GM12878 (cell line): ENCODE results near the gene ATP10A. TPM values are rescaled to one million over a fixed set of nuclear protein-coding genes. Genes with fewer than 3 reads are reported as not detected.

Experiments used
- ATAC-seq: fragments of 200-7000 bp; cut with Tn5 transposase; 3 replicates; pipeline ENCODE4 v1.9.1; 2020; ENCODE audit warnings: mild to moderate bottlenecking, moderate library complexity
- BruUV-seq: library from RNA; stranded (reverse); fragments of 400-500 nt; replicated peaks from 2 replicates; lab custom pipeline; 2021; lab: Mats Ljungman, UMichigan
- CTCF ChIA-PET: fragments of 300-600 bp; sonication (Branson Sonifier 250); formaldehyde crosslinking; extraction: SDS; loops from one replicate; lab custom pipeline; 2021; ENCODE audit warnings: inconsistent platforms; lab: Yijun Ruan, JAX
- POLR2A ChIA-PET: fragments of 350-600 bp; formaldehyde crosslinking; extraction: SDS; loops from one replicate; lab custom pipeline; 2021; ENCODE audit warnings: inconsistent platforms; lab: Charles Lee
- RAD21 ChIA-PET: fragments of 300-600 bp; sonication (Branson Sonifier 250); formaldehyde crosslinking; loops from one replicate; lab custom pipeline; 2023; ENCODE audit warnings: antibody characterized with exemption; ENCODE audit not compliant: unreplicated experiment; lab: Charles Lee
- SMC1A ChIA-PET: fragments of 300-600 bp; sonication (Branson Sonifier 250); formaldehyde crosslinking; loops from one replicate; lab custom pipeline; 2023; ENCODE audit not compliant: unreplicated experiment, uncharacterized antibody; lab: Charles Lee
- DNase-seq: peaks from one replicate; pipeline ENCODE4 v3.0.0-alpha.2; 2011; ENCODE audit warnings: low read depth, low spot score
- FAIRE-seq: peaks from 3 replicates; lab custom pipeline; 2011; peaks lifted over from hg19 to GRCh38; lab: Jason Lieb, UNC
- H2AFZ ChIP-seq: 2 replicates; pipeline ENCODE4 v1.6.0; 2011; ENCODE audit warnings: low read depth, low read length, control low read depth; ENCODE audit not compliant: control insufficient read depth
- H3K27ac ChIP-seq: 2 replicates; pipeline ENCODE4 v1.5.1; 2011; ENCODE audit warnings: control low read depth; ENCODE audit not compliant: control insufficient read depth, insufficient read depth
- H3K27me3 ChIP-seq, 2 experiments: replicated peaks in 1 of 2; 2 replicates each; pipeline versions ENCODE4 v1.6.0 to v1.6.1; 2011; ENCODE audit warnings: low read length in 1 of 2; ENCODE audit not compliant: control insufficient read depth in 2 of 2, insufficient read depth in 2 of 2
- H3K36me3 ChIP-seq, 2 experiments: 2 replicates each; pipeline ENCODE4 v1.5.1; 2011; ENCODE audit warnings: low read length in 1 of 2; ENCODE audit not compliant: control insufficient read depth in 2 of 2, insufficient read depth in 2 of 2
- H3K4me1 ChIP-seq: 2 replicates; pipeline ENCODE4 v1.6.1; 2011; ENCODE audit warnings: mild to moderate bottlenecking, low read length, moderate library complexity, mixed read lengths; ENCODE audit not compliant: control insufficient read depth, insufficient read depth
- H3K4me2 ChIP-seq: 2 replicates; pipeline ENCODE4 v1.6.0; 2011; ENCODE audit warnings: control low read depth; ENCODE audit not compliant: control insufficient read depth, insufficient read depth
- H3K4me3 ChIP-seq: fragments of 200-600 bp; sonication (generic); 2 replicates; pipeline ENCODE4 v1.5.1; 2016
- H3K79me2 ChIP-seq: 2 replicates; pipeline ENCODE4 v1.6.0; 2011; ENCODE audit warnings: low read length; ENCODE audit not compliant: control insufficient read depth, insufficient read depth
- H3K9ac ChIP-seq: 2 replicates; pipeline ENCODE4 v1.8.0; 2011; ENCODE audit warnings: low read length, control low read depth, mixed read lengths; ENCODE audit not compliant: control insufficient read depth, insufficient read depth
- H3K9me3 ChIP-seq: replicated peaks from 3 replicates; pipeline ENCODE4 v1.5.1; 2011; ENCODE audit warnings: mild to moderate bottlenecking, low read length; ENCODE audit not compliant: control insufficient read depth, insufficient read depth
- H4K20me1 ChIP-seq: 2 replicates; pipeline ENCODE4 v1.6.0; 2011; ENCODE audit not compliant: control insufficient read depth, insufficient read depth
- HDGF ChIP-seq: fragments of 450-650 bp; IDR thresholded peaks from 2 replicates; pipeline ENCODE4 v1.6.1; 2016; ENCODE audit warnings: antibody characterized with exemption
- LARP7 ChIP-seq: fragments of 450-650 bp; IDR thresholded peaks from 2 replicates; pipeline ENCODE4 v1.6.1; 2017; ENCODE audit warnings: mild to moderate bottlenecking
- MTA2 ChIP-seq: fragments of 450-650 bp; IDR thresholded peaks from 2 replicates; pipeline ENCODE4 v1.6.1; 2016; ENCODE audit warnings: low read depth, mild to moderate bottlenecking, moderate library complexity
- NBN ChIP-seq: fragments of 450-650 bp; IDR thresholded peaks from 2 replicates; pipeline ENCODE4 v1.6.1; 2016
- PRDM15 ChIP-seq: fragments of 450-650 bp; formaldehyde crosslinking; IDR thresholded peaks from 2 replicates; pipeline ENCODE4 v1.4.0; 2020; ENCODE audit warnings: mild to moderate bottlenecking, moderate library complexity
- RUNX3 ChIP-seq: IDR thresholded peaks from 2 replicates; pipeline ENCODE4 v1.6.1; 2012; ENCODE audit warnings: low read length, inconsistent platforms
- TCF3 ChIP-seq: IDR thresholded peaks from 2 replicates; pipeline ENCODE4 v1.6.1; 2012; ENCODE audit warnings: low read depth, mild to moderate bottlenecking, low read length, borderline replicate concordance; ENCODE audit not compliant: insufficient read depth
- YBX1 ChIP-seq: fragments of 450-650 bp; IDR thresholded peaks from 2 replicates; pipeline ENCODE4 v1.6.1; 2016; ENCODE audit warnings: antibody characterized with exemption
- ZNF384 ChIP-seq: IDR thresholded peaks from 2 replicates; pipeline ENCODE4 v1.6.1; 2012; ENCODE audit warnings: low read depth, mild to moderate bottlenecking, low read length, improper control_type of control experiment, borderline replicate concordance
- WGBS: methylation state at CpG from one replicate; pipeline ENCODE4 v1.1.6; 2016; ENCODE audit warnings: low lambda C conversion rate; ENCODE audit not compliant: insufficient replicate concordance, insufficient coverage; ENCODE audit errors: missing lambda C conversion rate; 5-methylcytosine and 5-hydroxymethylcytosine counted together
- in situ Hi-C: fragments of 300-500 bp; cut with MboI; formaldehyde crosslinking; loops from 9 replicates; pipeline ENCODE4 v1.14.3; 2018; ENCODE audit warnings: mixed read lengths
- intact Hi-C: fragments of 100-400 bp; cut with micrococcal nuclease; formaldehyde crosslinking; loops from one replicate; pipeline ENCODE4 v1.14.2; 2022; ENCODE audit not compliant: unreplicated experiment
- polyA plus RNA-seq, 11 experiments: library from polyadenylated mRNA; depleted of rRNA in 4 of 11; unstranded in 6 of 11; stranded (reverse) in 5 of 11; fragments of >200 nt; fragmentation: Nextera tagmentation in 4 of 11; fragmentation: Illumina TruSeq in 1 of 11; extraction: Ambion mirVana in 4 of 11; extraction: Trizol in 1 of 11; gene quantifications; 1 replicate in 1 of 11; 2 replicates in 10 of 11; pipeline versions ENCODE4 v1.2.1 to v1.2.3, GENCODE V29; 2011 to 2016; ENCODE audit warnings: inconsistent platforms in 2 of 11, missing spikeins in 2 of 11, low read depth in 1 of 11
- total RNA-seq, 4 experiments: library from RNA; depleted of rRNA in 3 of 4; stranded (reverse); fragments of >200 nt in 3 of 4; fragmentation: Illumina TruSeq in 1 of 4; extraction: Trizol in 1 of 4; gene quantifications; 2 replicates each; pipeline versions ENCODE4 v1.2.1 to v1.2.3, GENCODE V29; 2013 to 2021
- TF ChIP-seq, protein P1 (sequence below): fragments of 450-650 bp; IDR thresholded peaks from 2 replicates; pipeline ENCODE4 v1.6.1; 2017; ENCODE audit warnings: mild to moderate bottlenecking
- TF ChIP-seq, protein P2 (sequence below): IDR thresholded peaks from 2 replicates; pipeline ENCODE4 v1.6.1; 2011; ENCODE audit warnings: borderline replicate concordance, low read depth, mild to moderate bottlenecking, moderate library complexity, low read length; ENCODE audit not compliant: insufficient read depth, poor library complexity, severe bottlenecking

ATP10A gene
- total and polyA plus RNA-seq, 10 of the 15 experiments (the other 5 are each of a cell fraction or from before 2014, with no cell fraction given): 0.04 to 1.5 (median 0.31) TPM; not detected in 2

DNA sequence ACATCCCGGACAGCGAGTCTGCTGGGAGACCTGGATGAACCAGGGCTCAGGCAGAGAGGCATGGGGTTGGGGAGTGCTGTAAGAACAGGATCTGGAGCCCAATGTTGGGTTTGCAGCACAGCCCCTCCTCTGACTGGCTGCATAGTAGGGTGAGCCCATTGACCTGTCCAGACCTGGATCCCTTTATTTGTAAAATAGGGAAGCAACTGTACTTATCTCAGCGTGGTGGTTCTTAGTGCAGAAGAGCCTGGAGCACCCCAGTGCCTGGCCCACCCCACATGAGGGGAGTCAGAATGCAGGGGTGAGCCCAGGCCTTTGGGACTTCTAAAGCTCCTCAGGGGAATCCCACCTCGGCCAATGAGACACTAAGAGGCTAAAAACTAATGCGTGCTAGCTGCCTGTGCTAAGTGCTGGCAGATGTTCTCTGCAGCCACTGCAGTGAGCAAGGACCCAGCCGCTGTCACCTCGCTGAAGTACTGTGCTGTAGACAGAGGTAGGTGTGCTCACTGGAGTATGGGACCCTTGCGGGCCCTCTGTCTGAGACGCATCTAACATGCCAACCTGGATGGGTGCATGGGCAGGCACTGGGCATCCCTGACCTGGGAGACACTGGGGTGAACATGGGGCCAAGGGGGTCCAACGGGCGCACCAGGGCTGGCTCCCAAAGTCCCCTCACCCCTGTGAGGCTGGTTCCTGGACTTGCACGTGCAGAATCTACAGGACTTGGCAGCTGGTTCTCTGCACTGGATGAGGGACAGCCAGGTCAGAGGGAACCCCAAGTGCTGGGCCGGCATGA lies 95.6 kb downstream of the ATP10A start:
- 63% methylated on average over 13 of the region's 13 CpGs for WGBS
- FAIRE-seq: no peak
- no peak for DNase-seq

More for the DNA sequence above, 95.6 kb downstream of the ATP10A start:
- intact Hi-C loops: no loop called here
- no peak for ATAC-seq
- no peaks in the 10 kb centered on the region for H3K79me2 ChIP-seq
- in situ Hi-C loops: loop anchor here (5.0 to 25.0 kb wide), 2 partner anchors 45 to 320 kb away; no protein-coding TSS in a partner anchor
- no peaks in the 10 kb centered on the region for H3K36me3 ChIP-seq
- H3K9ac ChIP-seq: no peak overlapping the region
- no peak overlapping the region for H3K4me2 ChIP-seq
- SMC1A ChIA-PET: interaction anchor here (0.6 kb wide), 1 partner anchor 80 kb away, joined by 3 read pairs; no protein-coding TSS in a partner anchor
- no peaks in the 10 kb centered on the region for H3K4me1 ChIP-seq
- no peaks in the 10 kb centered on the region for H4K20me1 ChIP-seq
- TF ChIP-seq LARP7: no peak
- TF ChIP-seq TCF3: no peak
- no peak for TF ChIP-seq RUNX3
- TF ChIP-seq ZNF384: no peak
- TF ChIP-seq NBN: no peak
- no peak for TF ChIP-seq PRDM15 (CRISPR knock-in tag)
- no peak for TF ChIP-seq HDGF
- TF ChIP-seq YBX1: no peak
- TF ChIP-seq, protein P1, sequence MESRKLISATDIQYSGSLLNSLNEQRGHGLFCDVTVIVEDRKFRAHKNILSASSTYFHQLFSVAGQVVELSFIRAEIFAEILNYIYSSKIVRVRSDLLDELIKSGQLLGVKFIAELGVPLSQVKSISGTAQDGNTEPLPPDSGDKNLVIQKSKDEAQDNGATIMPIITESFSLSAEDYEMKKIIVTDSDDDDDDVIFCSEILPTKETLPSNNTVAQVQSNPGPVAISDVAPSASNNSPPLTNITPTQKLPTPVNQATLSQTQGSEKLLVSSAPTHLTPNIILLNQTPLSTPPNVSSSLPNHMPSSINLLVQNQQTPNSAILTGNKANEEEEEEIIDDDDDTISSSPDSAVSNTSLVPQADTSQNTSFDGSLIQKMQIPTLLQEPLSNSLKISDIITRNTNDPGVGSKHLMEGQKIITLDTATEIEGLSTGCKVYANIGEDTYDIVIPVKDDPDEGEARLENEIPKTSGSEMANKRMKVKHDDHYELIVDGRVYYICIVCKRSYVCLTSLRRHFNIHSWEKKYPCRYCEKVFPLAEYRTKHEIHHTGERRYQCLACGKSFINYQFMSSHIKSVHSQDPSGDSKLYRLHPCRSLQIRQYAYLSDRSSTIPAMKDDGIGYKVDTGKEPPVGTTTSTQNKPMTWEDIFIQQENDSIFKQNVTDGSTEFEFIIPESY: no peak
- TF ChIP-seq, protein P2, sequence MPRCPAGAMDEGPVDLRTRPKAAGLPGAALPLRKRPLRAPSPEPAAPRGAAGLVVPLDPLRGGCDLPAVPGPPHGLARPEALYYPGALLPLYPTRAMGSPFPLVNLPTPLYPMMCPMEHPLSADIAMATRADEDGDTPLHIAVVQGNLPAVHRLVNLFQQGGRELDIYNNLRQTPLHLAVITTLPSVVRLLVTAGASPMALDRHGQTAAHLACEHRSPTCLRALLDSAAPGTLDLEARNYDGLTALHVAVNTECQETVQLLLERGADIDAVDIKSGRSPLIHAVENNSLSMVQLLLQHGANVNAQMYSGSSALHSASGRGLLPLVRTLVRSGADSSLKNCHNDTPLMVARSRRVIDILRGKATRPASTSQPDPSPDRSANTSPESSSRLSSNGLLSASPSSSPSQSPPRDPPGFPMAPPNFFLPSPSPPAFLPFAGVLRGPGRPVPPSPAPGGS: no peak
- TF ChIP-seq MTA2: no peak
- CTCF ChIA-PET: no interaction called here
- no peaks in the 10 kb centered on the region; the same call in 2 of the 3 replicates for H3K9me3 ChIP-seq
- POLR2A ChIA-PET: interaction anchor here (0.7 kb wide), 1 partner anchor 12 kb away, joined by 3 read pairs; no protein-coding TSS in a partner anchor
- H2AFZ ChIP-seq: no peak overlapping the region
- H3K4me3 ChIP-seq: no peak overlapping the region
- BruUV-seq: no TSS peak
- H3K27me3 ChIP-seq: no peaks in the 10 kb centered on the region
- RAD21 ChIA-PET: no interaction called here
- no peak overlapping the region for H3K27ac ChIP-seq
